C4-2B (cell line): ENCODE data around the gene DNAH6.

Experiments used
- ZFX ChIP-seq: fragments of 450-650 bp; IDR thresholded peaks from 2 replicates; pipeline ENCODE4 v1.6.1; 2017
- TF ChIP-seq, protein P1 (sequence below): fragments of 450-650 bp; conservative IDR thresholded peaks from 2 replicates; pipeline ENCODE4 v1.5.1; 2017; ENCODE audit warnings: mild to moderate bottlenecking

GRCh38 chr2:84713441-84713840 is 197.1 kb downstream of the DNAH6 start:
- TF ChIP-seq, protein P1, sequence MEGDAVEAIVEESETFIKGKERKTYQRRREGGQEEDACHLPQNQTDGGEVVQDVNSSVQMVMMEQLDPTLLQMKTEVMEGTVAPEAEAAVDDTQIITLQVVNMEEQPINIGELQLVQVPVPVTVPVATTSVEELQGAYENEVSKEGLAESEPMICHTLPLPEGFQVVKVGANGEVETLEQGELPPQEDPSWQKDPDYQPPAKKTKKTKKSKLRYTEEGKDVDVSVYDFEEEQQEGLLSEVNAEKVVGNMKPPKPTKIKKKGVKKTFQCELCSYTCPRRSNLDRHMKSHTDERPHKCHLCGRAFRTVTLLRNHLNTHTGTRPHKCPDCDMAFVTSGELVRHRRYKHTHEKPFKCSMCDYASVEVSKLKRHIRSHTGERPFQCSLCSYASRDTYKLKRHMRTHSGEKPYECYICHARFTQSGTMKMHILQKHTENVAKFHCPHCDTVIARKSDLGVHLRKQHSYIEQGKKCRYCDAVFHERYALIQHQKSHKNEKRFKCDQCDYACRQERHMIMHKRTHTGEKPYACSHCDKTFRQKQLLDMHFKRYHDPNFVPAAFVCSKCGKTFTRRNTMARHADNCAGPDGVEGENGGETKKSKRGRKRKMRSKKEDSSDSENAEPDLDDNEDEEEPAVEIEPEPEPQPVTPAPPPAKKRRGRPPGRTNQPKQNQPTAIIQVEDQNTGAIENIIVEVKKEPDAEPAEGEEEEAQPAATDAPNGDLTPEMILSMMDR: no peak
- no peak for TF ChIP-seq ZFX
